ENCODE measurements around the gene NFATC4.
A peak's percentile ranks its signal among the peaks of the same experiment; 100 is the strongest.
"Not testable (repeated sequence)": the region's sequence is repeated elsewhere in the genome, so short reads cannot be mapped to it uniquely, and the experiment has no call there.

NFATC4 gene

DNA sequence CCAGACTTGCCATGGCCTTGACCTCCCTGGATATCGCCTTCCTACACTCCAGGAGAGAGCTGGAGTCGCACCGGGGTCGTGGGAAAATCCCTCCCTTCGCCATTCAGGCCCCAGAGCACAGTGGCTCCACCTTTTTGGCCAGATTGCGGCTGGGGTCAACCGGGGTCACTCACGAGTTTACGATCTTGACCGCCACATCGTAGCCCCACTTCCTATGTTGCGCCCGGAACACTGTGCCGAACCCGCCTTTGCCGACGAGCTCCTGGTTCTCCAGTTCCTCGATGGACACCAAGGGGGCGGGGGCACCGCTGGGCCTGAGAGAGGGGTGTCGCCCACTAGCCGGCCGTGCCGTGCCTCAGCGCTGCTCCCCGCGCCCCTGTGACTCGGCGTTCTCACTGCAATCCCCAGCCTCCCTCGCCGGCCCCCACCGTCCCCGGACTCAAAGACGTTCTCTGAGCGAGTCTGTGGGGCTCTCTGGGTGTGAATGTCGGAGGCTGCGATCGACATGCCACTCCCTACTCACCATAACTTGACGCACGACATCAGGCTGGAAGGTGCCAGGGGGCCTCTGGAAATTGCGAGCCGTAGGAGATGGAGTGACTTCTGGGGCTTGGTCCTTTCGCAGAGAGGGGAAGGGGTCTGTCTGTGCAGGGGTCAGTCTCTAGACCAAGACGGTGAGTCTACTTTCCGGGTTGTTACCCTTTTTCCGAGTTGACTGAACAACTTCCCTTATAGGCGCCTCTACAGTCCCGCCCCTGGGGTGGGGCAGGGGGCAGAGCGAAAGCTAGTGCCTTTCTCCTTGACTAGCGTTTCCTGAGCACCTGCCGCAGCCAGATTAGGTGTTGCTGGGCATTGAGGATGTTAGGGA, 28.5 kb upstream of the NFATC4 start, which contains the start of gene RIPK3:
Gene RIPK3, minus strand, starts transcription at position 708 of the 868 bp plus-strand sequence. Its CDS starts 165 bp downstream, at position 543.
- peak; percentile 64 for DNase-seq

DNA sequence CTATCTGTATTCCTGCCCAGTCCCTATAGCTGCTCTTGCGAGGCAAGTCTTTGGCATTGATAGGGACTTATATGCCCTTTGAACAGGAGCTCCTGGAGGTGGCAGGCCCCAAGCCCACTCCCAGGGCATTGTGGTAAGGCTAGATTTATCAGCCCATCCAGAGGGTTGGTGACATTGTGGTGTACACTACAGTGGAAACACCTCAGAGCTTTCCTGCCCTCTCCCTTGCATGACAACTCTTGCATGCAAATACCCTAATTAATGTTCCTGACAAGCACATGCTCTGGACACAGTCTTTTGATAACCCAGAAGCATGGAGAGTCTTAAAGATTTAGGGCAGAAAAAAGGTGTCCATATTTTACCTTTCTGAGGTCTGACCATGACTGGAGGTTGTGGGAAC, 27.4 kb upstream of the NFATC4 start:
- DNase-seq: no peak

DNA sequence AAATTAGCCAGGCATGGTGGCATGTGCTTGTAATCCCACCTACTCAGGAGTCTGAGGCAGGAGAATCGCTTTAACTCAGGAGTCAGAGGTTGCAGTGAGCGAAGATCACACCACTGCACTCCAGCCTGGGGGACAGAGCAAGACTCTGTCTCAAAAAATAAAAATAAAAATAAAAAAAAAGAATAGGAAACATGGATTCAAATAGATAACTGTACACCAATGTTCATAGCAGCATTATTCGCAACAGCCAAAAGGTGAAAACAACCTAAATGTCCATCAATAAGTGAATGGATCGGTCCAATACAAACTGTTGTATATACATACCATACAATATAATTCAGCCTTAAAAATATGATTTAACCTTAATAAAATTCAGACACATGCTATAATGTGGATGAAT, 25.1 kb upstream of the NFATC4 start:
- DNase-seq: no peak

DNA sequence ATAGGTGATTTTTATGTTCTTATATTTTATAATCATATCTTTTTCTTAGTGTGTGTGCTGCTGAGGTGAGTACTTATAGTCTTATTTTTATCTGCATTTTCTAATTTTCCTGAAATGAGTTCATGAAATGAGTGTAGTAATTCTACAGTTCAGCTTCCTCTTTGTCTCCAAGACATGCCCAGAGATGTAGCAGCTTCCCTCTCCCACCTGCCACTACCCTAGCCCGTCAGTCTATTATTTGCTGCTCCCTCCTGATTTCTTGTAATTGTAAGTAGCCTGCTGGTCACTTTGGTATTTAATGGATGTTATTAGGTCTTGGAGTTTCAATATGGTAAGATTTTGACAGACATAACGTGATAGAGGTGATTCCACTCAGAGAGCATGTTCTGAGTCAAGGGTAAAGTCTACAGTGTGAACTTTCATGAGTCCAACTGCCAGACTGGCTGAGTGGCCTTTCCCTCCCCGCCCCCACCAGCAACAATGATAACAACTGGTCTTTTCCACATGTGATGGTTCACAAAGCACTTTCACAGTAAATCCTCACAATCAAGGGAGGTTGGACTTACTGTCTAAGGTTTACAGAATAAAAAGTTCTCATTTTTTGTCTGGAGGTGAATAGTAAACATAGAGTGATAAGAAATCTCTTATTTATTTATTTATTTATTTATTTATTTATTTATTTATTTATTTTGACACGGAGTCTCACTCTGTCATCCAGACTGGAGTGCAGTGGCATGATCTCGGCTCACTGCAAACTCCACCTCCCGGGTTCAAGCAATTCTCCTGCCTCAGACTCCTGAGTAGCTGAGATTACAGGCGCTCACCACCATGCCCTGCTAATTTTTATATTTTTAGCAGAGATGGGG, 24.0 kb upstream of the NFATC4 start:
- no peak for DNase-seq

DNA sequence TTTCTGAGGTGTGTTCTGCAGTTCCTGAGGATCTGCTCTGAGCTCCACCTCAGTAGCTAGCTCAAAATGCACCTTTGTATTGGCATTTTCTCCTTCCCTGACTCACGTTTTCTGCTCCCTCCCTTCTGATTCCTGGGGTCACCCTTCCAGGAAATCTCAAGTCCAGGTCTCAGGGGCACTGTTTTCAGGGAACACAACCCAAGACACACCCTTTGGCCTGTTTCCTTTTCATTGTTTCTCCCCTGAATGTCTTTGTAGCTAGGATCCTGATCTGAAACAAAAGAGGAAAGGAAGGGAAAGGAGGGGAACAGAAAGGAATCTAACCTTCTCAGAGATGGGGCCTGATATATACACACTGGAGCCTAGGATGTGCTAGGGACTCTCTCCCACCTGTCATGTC, 20.9 kb upstream of the NFATC4 start:
- DNase-seq: no peak

DNA sequence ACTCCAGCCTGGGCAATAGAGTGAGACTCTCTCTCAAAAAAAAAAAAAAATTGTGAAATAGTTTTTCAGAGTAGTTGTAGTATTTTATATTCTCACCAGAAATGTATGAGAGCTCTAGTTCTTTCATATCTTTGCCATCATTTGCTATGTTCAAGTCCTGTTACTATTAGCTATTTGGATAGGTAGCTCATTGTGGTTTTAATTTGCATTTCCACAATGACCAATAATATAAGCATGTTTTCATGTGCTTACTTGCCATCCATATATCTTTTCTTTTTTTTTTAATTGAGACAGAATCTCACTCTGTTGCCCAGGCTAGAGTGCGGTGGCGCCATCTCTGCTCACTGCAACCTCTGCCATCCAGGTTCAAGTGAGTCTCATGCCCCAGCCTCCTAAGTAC, 19.8 kb upstream of the NFATC4 start:
- no peak for DNase-seq

DNA sequence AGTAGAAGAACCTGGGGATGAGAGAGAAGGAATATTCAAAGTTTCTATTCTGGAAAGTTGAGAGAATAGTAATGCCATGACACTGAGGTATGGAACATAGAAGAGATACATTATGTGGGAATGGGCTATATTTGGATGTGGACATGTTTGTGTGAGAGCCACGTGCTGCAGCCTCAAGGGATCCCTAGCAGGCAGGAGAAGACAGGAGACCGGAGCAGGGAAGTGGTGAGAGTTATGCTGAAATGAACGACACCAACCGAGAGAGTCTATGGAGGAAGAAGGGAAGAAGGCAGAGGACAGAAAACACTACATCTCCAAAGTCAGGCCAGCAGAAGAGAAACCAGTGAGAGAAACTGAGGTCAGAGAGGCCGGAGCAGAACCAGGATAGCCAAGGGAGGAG, 18.2 kb upstream of the NFATC4 start:
- no peak for DNase-seq

DNA sequence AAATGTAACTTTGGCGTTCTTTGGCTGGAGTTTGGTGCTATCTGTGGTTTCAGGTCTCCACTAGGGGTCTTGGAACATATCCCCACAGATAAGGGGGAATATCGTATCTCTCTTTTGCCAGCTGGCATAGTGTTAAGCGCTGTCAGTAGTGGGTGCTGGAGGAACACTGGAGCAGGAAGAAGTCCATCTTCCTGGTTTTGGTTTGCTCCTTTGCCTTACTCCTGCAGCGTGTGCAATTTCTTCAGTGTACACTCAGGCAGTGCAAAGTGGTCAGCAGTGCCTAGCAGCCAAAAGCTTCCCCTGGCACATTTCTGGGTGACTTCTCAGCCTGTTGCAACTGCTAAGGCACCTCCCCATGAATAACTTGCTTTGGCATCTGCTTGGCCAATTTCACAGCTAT, 16.5 kb upstream of the NFATC4 start:
- DNase-seq: no peak

DNA sequence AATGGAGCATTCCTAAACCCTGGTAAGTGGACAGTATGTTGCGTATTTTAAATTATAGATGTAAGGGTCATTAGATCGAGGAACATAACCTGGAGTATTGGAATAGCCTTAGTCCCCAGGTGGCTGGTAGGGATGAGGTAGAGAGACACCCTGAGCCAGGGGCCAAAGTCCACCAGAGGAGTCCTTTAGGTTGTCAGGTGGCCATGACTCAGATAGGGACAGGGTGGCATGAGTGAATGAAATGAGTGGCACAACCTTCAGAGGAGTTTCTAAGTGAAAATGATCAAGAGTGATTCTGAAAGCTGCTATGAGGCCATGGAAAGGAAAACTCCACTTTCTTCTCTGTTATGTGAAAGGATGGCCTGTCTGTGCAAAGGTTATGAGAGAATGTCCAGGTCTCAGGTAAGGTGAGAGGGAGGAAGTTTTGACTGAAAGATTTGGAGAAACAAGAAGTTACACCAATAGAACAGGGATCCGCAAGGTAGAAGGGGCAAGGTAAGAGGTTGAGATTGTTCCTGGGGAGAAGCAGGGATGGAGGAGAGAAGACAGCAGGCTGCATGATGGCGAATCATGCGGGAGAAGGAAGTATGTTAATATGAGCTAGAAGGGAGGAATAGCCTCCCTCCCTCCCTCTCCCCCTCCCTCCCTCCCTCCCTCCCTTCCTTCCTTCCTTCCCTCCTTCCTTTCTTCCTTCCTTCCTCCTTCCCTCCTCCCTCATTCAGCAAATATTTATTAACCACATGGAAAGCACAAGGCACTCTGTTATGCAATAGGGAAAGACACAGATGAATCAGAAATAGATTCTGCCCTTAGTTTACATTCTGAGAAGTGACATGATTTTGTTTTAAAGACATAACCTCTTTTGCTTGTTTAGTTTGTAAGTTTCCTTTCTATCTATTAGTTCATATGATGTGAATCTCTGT, 14.2 kb upstream of the NFATC4 start:
- no peak for DNase-seq

DNA sequence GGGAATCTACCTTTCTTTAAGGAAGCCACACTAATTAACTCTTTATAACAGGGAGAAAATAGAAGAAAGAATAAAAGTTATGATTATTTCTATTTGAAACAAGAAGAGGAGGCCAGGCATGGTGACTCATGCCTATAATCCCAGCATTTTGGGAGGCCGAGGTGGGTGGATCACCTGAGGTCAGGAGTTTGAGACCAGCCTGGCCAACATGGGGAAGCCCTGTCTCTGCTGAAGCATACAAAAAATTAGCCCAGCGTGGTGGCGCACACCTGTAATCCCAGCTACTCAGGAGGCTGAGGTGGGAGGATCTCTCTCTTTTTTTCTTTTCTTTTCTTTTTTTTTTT, 13.5 kb upstream of the NFATC4 start:
- not testable (repeated sequence) for DNase-seq

DNA sequence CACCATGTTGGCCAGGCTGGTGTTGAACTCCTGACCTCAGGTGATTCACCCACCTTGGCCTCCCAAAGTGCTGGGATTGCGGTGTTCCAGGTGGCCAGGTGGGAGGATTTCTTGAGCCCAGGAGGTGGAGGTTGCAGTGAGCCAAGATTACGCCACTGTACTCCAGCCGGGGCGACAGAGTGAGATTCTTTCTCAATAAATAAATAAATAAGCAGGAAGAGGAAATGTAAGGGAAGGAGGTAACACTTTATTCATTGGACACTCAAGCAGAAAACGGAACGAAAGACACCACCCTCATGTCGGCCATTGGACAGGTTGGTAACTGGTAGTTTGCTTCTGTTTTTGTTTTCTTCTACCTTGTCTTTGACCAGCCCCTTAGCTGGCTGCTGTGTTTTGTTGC, 13.0 kb upstream of the NFATC4 start:
- no peak for DNase-seq

DNA sequence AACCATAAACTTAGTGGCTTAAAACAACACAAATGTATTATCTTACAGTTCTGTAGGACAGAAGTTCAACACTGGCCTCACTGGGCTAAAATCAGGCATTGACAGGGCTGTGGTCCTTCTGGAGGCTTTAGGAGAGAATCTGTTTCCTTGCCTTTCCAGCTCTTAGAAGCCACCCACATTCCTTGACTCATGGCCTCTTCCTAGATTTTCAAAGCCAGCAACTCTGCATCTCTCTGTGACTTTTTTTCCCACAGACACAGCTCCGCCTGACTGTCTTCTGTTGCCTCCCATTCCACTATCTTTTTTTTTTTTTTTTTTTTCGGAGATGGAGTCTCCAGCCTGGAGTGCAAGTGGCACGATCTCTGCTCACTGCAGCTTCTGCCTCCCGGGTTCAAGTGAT, 11.8 kb upstream of the NFATC4 start:
- DNase-seq: no peak

DNA sequence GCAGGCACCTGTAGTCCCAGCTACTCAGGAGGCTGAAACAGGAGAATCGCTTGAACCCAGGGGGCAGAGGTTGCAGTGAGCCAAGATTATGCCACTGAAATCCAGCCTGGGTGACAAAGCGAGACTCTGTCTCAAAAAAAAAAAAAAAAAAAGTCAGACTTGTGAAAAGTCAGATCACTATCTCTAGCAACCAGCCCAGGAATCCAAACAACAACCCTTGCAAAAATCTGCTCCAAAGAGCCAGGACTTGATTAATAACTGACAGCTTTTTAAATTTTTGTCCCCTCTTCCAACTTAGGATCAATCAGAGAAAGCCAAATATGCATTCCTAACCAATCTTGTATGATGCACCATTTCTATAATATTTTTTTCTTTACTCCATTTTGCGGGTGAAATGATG, 7.7 kb upstream of the NFATC4 start:
- DNase-seq: no peak

DNA sequence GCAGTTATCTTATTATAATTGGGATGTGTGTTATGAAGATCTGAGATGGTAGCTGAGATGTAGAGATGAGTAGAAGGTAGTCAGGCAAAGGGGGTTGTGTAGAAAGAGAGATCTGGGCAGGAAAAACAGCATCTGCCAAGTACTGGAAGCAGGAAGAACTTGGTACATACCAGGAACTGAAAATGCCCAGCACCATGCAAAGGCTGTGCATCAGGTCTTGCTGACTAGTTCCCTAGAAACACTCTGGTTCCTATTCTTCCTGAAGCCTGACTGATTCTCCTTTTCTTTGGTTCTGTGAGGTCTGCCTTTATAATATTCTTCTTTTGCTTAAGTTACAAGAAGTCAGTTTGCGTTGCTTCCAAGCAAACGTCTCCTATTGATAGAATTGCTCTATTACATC, 6.7 kb upstream of the NFATC4 start:
- DNase-seq: no peak

DNA sequence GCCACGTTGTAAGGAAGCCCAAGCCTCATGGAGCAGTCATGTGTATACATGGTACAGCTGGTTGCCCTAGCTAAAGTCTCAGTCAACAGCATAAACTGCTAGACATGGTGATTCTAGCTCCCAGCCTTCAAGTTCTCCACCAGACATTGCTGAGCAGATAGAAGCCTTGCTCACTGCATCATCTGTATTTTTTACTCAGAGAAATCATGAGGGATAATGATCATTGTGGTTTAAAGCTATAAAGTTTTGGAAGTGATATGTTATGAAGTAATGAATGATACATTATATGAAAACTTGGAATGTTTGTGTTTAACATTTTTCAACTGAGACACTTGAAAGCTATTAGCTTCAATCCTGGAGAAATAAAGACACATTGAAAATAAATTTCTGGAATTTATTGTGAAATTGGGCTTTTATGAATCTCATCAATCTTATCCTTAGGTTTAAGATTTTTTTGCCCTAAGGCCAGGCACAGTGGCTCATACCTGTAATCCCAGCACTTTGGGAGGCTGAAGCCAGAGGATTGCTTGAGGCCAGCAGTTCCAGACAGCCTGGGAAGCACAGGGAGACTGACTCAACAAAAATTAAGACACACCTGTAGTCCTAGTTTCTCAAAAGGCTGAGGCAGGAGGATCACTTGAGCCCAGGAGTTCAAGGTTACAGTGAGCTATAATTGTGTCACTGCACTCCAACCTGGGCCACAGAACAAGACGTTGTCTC, 5.6 kb upstream of the NFATC4 start:
- no peak for DNase-seq

DNA sequence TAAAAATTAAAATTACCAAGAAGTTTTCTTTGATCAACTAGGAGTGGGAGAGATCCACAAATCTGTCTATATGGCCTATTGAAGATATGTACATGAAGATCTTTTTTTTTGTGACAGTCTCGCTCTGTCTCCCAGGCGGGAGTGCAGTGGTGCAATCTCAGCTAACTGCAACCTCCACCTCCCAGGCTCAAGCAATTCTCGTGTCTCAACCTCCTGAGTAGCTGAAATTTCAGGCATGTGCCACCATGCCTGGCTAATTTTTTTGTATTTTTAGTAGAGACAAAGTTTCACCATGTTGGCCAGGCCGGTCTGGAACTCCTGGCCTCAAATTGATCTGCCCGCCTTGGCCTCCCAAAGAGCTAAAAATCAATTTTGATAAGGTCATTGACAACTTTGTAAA, 4.6 kb upstream of the NFATC4 start:
- DNase-seq: no peak

DNA sequence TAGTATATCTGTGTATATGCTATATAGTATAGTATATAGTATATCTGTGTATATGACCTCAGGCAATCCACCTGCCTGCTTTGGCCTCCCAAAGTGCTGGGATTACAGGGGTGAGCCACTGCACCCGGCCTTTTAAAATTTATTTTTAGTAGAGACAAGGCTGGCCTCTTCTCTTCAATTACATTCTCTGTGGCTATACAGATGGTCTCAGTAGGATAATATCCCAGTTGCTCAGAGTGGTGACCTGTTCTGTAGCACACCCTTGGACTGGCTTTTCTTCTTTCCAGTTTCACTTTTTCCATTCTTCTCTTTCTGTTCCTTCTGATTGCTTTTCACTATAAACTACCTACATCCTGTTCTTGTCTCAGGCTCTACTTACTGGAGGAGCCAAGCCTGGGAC, 3.1 kb upstream of the NFATC4 start:
- no peak for DNase-seq

DNA sequence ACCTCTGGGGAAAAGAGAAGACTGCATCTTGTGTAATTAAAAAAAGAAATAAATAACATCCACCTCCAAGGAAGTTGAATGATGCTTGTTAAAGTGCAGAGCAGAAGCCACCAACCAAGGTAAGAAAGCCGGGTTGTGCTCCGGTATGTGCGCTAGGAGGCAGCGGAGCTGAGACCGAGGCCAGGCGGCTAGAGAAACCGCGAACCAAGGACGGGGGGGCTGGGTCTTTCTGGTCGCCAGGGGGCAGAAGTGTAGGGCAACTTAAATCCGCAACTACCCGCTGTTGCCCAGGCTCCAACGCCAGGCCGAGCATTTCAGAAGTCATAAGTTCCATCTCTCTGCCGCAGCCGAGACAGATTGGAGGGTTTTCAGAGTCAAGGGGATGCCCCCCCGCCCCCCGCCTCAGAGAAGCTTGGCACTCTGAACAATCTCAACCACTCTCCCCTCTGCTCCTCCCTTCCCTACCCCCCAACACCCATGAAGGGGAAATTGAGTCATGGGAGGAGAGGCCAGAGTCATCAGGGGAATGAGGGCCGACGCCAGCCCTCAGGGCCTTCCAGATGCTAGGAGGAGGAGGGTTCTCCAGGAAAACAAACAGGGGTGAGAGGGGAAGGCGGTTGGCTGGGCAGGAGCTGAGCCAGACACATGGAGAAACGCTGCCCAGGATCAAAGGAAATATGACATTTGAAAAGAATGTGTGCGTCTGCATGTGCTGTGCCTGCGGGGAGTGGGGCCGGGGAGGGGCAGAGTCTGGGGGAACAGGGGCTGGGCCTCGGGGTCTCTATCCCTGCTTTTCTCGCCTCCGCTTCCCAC, 2.2 kb upstream of the NFATC4 start:
- peak; percentile 61 for DNase-seq

DNA sequence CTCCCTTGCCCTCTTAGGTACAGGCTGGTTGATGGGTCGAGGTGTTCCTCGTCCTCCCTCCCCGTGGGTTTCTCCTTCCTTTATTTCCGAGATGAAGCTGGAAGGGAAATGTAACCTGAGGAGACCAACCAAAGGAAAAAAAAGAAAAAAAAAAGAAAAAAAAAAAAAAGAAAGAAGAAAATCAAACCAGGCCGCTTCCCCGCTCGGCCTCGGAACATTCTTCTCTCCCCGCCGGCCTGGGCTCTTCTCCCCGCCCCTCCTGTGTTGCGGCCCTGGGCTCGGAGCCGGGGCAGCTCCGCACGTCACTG, 1.6 kb upstream of the NFATC4 start:
- no peak for DNase-seq

DNA sequence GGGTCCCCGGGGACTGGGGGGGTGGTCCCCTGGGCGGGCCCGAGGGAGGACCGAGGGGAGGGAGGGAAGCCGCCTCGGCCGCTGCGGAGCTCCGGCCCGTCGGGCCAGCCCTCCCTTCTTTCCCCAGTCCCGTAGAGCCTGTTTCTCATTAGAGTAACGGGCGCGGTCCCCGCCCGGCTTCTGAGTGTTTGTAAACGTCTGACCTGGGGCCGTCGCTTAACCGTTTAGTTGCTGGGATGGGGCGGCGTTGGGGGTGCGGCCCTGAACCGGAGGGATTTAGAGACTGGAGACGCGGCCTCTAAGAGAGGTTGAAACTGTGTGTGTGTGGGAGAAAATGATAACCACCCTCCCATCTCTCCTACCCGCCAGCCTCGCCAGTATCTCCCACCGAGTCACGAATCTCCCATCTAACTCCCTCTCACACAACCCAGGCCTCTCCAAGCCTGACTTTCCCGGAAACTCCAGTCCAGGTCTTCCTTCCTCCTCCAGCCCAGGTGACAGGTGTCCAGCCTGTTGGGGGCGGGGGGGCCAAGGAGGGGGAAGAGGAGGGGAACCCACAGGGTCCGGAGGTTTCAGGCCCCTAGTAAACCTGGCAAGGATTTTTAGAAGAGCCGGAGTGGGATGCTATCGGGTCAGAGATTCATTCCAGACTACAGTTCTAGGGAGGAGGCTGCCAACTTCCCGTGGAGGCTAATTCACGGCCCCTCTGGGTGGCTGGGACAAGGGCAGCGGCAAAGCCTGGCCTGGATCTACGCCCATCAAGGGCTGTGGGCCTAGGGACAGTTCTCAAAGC, 1.1 kb upstream of the NFATC4 start:
- no peak for DNase-seq

DNA sequence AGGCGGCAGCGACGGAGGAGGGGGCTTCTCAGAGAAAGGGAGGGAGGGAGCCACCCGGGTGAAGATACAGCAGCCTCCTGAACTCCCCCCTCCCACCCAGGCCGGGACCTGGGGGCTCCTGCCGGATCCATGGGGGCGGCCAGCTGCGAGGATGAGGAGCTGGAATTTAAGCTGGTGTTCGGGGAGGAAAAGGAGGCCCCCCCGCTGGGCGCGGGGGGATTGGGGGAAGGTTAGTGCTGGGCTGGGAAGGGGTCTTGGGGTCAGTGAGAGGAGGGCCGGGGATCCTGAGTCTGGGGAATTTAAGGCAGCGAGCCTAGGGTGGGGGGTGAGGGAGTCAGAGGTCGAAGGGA, 203 bp downstream of the NFATC4 start:
- no peak for DNase-seq

Measured in activated gamma-delta T cell treated with Interleukin-2 at 50 U/mL for 16 hours (primary cell).